Adipocyte (in vitro differentiated cells): ENCODE measurements around the gene NID1.
A peak's percentile ranks its signal among the peaks of the same experiment; 100 is the strongest.

Source experiments
- DNase-seq: peaks from one replicate; pipeline ENCODE4 v3.0.0-alpha.2; 2015; ENCODE audit warnings: low read depth
- H3K27me3 ChIP-seq: replicated peaks from 2 replicates; pipeline ENCODE4 v1.7.0; 2013; ENCODE audit warnings: mild to moderate bottlenecking, low read length, moderate library complexity; ENCODE audit not compliant: control insufficient read depth, insufficient read depth
- H3K36me3 ChIP-seq: 2 replicates; pipeline ENCODE4 v1.7.0; 2013; ENCODE audit warnings: low read length, mild to moderate bottlenecking, moderate library complexity; ENCODE audit not compliant: control insufficient read depth, insufficient read depth, severe bottlenecking
- H3K4me1 ChIP-seq: 2 replicates; pipeline ENCODE4 v1.7.0; 2013; ENCODE audit warnings: mild to moderate bottlenecking, low read length, moderate library complexity; ENCODE audit not compliant: control insufficient read depth, insufficient read depth
- H3K4me3 ChIP-seq: 2 replicates; pipeline ENCODE4 v1.7.0; 2013; ENCODE audit warnings: mild to moderate bottlenecking, low read length, moderate library complexity
- H3K9ac ChIP-seq: 2 replicates; pipeline ENCODE4 v1.7.0; 2013; ENCODE audit warnings: mild to moderate bottlenecking, low read length, moderate library complexity
- H3K9me3 ChIP-seq: 2 replicates; pipeline ENCODE4 v1.7.0; 2013; ENCODE audit warnings: mild to moderate bottlenecking, low read length, moderate library complexity; ENCODE audit not compliant: control insufficient read depth

NID1 gene

DNA sequence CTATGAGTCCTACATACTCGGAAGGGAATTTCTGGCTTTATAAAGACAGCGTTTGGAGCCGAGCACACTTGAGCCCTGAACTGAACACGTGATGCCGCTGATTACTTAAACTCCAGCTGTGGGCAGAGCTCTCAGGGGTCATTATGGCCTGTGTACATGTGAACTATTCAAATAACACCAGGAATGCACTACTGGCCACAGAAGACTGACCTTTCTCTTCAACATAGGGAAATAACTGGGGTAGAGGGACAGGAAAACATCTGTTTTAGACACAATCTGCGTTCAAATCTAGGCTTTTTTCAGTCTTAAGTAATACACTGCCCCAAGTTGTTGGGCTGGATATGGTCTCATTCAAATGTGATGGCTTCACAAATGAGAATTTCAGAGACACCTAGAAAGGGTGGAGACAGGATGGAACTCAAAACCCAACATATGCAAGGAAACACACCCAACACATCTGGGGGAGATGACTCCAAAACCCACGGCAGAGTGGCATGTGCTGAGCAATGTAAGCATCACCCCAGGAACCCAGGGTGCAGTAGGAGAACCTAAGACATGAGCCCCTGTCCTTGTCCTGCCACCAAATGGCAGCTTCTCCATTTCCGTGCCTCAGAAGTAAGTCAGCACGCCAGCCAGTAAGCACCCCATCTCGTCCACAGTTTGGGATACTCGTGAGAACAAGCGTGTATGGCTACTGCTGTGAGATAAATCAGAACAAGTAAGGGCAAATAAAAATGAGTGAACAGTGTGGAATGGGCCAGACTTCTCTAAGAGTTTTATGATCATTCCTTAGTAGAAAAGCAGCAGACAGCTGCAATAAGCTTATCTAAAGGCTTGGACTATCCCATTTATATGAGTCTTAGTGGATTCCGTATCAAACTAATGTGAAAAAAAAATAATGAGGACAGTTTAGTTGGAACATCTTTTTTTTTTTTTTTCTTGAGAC, 24.9 kb downstream of the NID1 start:
- H3K36me3 ChIP-seq = peaks cover 68% of the 10 kb centered on the region
- peak overlapping the region; percentile 69 for H3K9ac ChIP-seq
- no peak for DNase-seq
- no peaks in the 10 kb centered on the region for H3K9me3 ChIP-seq
- peak overlapping the region; percentile 28 for H3K4me3 ChIP-seq
- no peaks in the 10 kb centered on the region for H3K27me3 ChIP-seq
- peaks cover 40% of the 10 kb centered on the region for H3K4me1 ChIP-seq

DNA sequence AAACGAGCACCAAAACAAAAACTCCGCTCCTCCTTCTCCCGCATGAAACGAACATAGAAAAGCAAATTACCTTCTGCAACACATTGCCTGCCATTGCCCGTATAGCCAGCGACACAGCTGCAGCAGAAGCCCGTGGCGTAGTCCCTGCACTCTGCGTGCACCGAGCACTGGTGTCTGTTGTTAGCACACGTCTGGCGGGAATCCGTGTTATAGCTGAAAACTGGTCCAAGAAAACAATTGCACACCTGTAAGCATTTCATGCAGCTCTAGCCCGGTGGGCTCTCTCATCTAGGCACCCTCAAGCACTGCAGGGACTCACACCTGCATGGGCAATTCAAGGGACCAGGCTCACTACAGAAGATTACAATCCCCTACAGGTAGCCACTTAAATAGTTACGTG, 26.9 kb downstream of the NID1 start:
- Histone ChIP-seq H3K4me3 (no peak overlapping the region), H3K27me3 (no peaks in the 10 kb centered on the region), H3K9me3 (no peaks in the 10 kb centered on the region), H3K4me1 (peaks cover 44% of the 10 kb centered on the region), H3K36me3 (peaks cover 65% of the 10 kb centered on the region), H3K9ac (no peak overlapping the region)
- DNase-seq = no peak

DNA sequence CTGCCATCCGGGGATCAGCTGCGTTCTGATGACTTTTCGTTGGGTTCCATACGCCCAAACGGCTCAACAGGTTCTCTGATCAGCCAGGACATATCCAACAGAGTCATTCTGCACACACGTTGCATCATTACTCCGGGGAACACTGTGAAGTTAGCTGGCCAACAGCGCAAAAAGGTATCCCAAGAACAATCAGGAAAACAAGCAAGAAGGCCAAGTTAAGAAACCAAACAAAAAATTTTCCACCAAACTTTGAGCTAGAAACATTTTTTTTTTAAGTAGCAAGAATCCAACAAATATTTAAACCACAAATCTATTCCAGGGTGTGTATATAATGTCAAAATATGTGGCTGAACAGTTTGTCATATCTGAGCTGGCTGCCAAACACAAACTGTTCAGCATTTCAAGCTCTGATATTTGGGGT, 29.2 kb downstream of the NID1 start:
- DNase-seq = peak; percentile 79
- Histone ChIP-seq H3K27me3 (no peaks in the 10 kb centered on the region), H3K9me3 (no peaks in the 10 kb centered on the region), H3K4me1 (peaks cover 44% of the 10 kb centered on the region), H3K9ac (peak overlapping the region; percentile 71), H3K4me3 (no peak overlapping the region), H3K36me3 (peaks cover 68% of the 10 kb centered on the region)

- peaks cover 28% of the 10 kb centered on the region for H3K4me1 ChIP-seq
- no peaks in the 10 kb centered on the region for H3K27me3 ChIP-seq
- H3K9ac ChIP-seq = no peak overlapping the region
- peaks cover 83% of the 10 kb centered on the region for H3K36me3 ChIP-seq
- no peak for DNase-seq
- no peak overlapping the region for H3K4me3 ChIP-seq
- H3K9me3 ChIP-seq = no peaks in the 10 kb centered on the region
These were observed 31.6 kb downstream of the NID1 start for GRCh38 chr1:236033336-236033735.

GRCh38 chr1:236030534-236030933, 34.4 kb downstream of the NID1 start:
- H3K4me1 ChIP-seq = peaks cover 5% of the 10 kb centered on the region
- H3K27me3 ChIP-seq = no peaks in the 10 kb centered on the region
- no peak overlapping the region for H3K9ac ChIP-seq
- peaks cover 89% of the 10 kb centered on the region for H3K36me3 ChIP-seq
- H3K9me3 ChIP-seq = no peaks in the 10 kb centered on the region
- H3K4me3 ChIP-seq = no peak overlapping the region
- DNase-seq = peak; percentile 26

DNA sequence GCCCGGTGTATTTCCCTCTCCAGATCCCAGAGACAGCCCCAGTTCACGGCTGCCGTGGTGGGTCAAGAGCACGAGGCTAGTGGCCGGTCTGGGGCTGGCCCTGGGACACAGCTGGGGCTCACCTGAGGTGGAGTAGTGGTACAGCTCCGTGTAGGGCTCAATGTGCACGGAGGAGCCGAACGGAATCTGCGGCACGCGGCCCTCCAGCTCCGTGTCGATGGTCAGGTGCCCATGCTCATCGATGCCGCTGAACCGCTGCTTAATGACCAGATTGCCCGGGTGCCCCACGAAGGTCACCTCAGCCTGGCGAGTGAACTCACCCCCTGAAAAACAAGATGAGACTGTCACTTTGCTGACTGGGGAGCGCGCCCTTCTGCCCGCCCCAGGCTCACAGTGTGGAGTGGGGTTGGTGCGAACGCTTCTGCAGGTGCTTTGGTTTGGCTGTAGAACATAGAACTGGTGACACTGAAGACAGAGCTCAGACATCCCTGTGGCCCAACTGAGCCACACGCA, 35.4 kb downstream of the NID1 start:
- peaks cover 95% of the 10 kb centered on the region for H3K36me3 ChIP-seq
- H3K9ac ChIP-seq = no peak overlapping the region
- H3K4me1 ChIP-seq = peaks cover 3% of the 10 kb centered on the region
- DNase-seq = no peak
- H3K9me3 ChIP-seq = no peaks in the 10 kb centered on the region
- H3K4me3 ChIP-seq = no peak overlapping the region
- H3K27me3 ChIP-seq = no peaks in the 10 kb centered on the region

GRCh38 chr1:236027104-236027503, 37.8 kb downstream of the NID1 start:
- H3K9ac ChIP-seq = no peak overlapping the region
- DNase-seq = no peak
- no peak overlapping the region for H3K4me3 ChIP-seq
- H3K9me3 ChIP-seq = no peaks in the 10 kb centered on the region
- H3K27me3 ChIP-seq = no peaks in the 10 kb centered on the region
- H3K4me1 ChIP-seq = peaks cover 4% of the 10 kb centered on the region
- peaks cover 97% of the 10 kb centered on the region for H3K36me3 ChIP-seq

DNA sequence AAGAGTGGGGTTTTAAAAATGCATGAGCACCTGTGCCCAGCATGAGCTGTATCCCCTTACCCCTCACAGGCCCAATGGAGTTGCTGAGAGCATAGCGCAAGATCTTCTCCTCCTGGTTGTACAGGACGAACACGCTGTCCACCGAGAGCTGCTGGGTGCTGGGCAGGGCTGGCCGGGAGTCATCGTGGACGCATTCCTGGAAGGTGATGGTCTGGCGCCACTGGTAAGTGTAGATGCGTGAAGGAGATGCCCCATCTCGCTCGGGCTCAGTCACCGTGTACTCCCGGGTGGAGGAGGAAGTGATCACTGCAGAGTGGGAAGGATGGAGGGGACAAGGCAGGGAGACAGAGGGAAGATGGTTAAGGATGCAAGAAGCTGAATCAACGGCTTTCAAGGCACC, 39.1 kb downstream of the NID1 start:
- no peaks in the 10 kb centered on the region for H3K27me3 ChIP-seq
- no peak overlapping the region for H3K9ac ChIP-seq
- H3K4me1 ChIP-seq = peaks cover 13% of the 10 kb centered on the region
- H3K4me3 ChIP-seq = no peak overlapping the region
- H3K9me3 ChIP-seq = no peaks in the 10 kb centered on the region
- peaks cover 91% of the 10 kb centered on the region for H3K36me3 ChIP-seq
- no peak for DNase-seq

DNA sequence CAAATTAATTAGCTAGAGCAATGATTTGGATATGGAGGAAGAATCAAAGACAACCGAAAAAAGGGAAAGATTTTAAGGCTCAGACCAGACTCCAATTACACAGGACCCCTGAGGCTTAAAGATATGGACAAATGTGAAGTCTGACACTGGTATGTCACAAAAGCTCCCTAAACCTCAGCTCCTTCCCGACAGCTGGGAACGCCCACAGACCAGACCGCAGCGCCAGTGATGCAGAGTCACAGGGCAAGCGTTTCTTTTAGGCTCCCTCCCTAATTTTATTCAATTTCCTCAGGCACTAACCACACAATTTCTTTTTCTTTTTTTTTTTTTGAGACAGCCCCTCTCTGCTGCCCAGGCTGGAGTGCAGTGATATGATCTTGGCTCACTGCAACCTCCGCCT, 40.2 kb downstream of the NID1 start:
- H3K27me3 ChIP-seq = no peaks in the 10 kb centered on the region
- H3K36me3 ChIP-seq = peaks cover 82% of the 10 kb centered on the region
- DNase-seq = no peak
- H3K4me1 ChIP-seq = peaks cover 23% of the 10 kb centered on the region
- no peak overlapping the region for H3K9ac ChIP-seq
- no peak overlapping the region for H3K4me3 ChIP-seq
- H3K9me3 ChIP-seq = no peaks in the 10 kb centered on the region

DNA sequence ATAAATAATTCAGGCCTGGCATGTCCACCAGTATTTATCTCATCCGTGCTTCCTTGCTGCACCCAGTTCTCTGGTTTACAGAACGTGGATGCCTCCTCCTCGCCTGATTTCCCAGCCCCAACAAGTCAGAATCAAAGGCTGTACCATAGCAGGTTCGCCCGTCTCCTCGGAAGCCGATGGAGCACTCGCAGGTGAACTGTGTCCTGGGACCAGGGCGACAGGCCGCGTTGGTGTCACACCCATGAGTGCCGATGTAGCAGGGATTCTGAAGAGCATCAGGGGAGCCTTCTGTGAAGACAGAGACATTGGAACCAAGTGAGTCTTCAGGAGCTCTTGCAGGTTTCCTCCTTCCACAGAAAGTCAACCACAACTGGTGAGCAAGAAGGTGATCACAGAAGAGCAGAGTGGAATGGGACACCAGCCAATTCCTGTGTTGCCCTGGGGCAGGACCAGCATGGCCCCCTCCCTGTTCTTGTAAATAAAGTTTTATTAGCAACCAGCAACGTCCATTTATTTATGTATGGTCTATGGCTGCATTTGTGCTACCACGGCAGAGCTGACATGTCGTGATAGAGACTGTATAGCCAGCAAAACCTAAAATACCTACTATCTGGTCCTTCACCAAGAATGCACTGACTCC, 40.8 kb downstream of the NID1 start:
- H3K4me1 ChIP-seq = peaks cover 28% of the 10 kb centered on the region
- H3K9me3 ChIP-seq = no peaks in the 10 kb centered on the region
- H3K27me3 ChIP-seq = no peaks in the 10 kb centered on the region
- H3K9ac ChIP-seq = no peak overlapping the region
- H3K4me3 ChIP-seq = no peak overlapping the region
- no peak for DNase-seq
- peaks cover 76% of the 10 kb centered on the region for H3K36me3 ChIP-seq

DNA sequence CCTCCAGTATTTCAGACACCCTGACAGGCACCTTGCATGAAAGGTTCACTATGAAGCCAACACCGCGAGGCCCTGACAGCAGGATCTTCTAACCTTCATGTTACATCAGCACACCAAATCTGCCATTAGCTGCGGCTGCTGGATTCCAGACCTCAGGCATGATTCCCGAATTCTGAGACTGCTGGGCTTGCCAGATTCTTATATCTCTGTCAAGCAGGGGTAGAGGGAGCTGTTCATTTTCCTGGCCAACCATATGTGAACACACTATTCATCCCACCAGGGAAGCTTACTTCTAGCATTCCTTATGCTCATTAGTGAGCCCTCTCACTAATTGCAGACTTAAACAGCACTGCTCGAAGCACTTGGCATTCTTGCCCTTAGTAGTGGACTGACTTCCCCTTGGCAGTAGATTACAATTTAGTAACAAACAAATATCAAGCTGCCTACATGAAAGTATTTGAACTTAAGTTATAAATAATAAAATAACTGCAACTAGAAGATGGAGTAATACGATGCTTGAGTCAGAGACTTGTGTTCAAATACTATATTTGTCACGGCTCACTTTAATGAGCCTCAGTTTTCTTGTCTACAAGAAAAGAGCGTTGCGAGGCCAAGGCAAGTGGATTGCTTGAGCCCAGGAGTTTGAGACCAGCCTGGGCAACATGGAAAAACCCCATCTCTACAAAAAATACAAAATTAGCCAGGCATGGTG, 43.3 kb downstream of the NID1 start:
- Histone ChIP-seq H3K4me3 (peak overlapping the region; percentile 19), H3K9ac (peak overlapping the region; percentile 74), H3K9me3 (no peaks in the 10 kb centered on the region), H3K27me3 (no peaks in the 10 kb centered on the region), H3K36me3 (peaks cover 67% of the 10 kb centered on the region), H3K4me1 (peaks cover 50% of the 10 kb centered on the region)
- peak; percentile 43 for DNase-seq
